ENCODE results near the gene OGFOD2.
A peak's percentile ranks its signal among the peaks of the same experiment; 100 is the strongest.

The OGFOD2 gene

DNA sequence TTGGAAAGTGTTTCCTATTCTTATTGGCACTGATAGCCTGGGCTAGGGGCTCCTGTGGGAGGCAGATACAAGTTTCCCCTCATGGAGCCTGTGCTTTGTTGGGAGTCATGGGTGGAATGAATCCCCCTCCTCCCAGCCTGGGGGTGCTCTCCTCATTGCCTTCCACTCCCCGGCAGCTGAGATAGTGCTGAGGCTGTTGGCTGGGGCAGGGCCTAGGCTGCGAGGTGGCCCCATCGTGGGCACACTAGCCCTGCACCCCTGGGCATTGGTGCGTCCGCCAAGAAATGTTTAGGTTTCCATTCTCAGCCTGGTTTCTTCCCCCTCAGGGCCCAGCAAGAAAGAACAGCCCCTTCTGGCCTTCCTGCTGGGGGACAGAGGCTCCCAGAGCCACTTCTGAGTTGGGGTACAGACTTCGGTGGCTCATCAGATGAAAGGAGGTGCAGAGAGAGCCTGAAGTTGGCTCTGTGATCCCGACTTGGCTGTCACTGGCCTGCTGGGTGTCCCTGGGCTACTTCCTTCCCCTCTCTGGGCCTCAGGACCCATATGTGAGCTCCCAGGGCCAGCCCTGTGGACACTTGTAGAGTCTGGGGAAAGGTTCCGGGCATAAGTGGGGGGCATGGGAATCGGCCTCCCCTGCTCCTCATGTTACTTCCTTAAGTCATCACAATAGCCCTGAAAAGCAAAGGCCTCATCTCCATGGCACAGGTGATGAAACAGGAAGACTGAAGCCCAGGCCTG is 2.8 kb downstream of the OGFOD2 start:
- DNase-seq (ENCODE audit: low spot score) = no peak

DNA sequence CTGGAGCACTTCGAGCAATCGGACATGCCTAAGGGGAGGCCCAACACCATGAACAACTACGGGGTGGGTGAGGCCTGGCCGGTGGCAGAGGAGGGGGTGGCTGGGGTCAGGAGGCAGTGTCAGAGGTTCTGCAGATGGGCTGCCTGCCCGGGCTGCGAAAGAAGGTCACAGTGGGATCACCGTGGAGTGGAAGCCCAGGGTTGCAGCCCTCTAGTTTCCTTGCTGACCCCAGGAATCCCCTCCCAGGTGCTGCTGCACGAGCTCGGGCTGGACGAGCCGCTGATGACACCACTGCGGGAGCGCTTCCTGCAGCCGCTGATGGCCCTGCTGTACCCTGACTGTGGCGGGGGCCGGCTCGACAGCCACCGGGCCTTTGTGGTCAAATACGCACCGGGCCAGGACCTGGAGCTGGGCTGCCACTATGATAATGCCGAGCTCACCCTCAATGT is 3.5 kb downstream of the OGFOD2 start:
- no peak for DNase-seq (ENCODE audit: low spot score)

DNA sequence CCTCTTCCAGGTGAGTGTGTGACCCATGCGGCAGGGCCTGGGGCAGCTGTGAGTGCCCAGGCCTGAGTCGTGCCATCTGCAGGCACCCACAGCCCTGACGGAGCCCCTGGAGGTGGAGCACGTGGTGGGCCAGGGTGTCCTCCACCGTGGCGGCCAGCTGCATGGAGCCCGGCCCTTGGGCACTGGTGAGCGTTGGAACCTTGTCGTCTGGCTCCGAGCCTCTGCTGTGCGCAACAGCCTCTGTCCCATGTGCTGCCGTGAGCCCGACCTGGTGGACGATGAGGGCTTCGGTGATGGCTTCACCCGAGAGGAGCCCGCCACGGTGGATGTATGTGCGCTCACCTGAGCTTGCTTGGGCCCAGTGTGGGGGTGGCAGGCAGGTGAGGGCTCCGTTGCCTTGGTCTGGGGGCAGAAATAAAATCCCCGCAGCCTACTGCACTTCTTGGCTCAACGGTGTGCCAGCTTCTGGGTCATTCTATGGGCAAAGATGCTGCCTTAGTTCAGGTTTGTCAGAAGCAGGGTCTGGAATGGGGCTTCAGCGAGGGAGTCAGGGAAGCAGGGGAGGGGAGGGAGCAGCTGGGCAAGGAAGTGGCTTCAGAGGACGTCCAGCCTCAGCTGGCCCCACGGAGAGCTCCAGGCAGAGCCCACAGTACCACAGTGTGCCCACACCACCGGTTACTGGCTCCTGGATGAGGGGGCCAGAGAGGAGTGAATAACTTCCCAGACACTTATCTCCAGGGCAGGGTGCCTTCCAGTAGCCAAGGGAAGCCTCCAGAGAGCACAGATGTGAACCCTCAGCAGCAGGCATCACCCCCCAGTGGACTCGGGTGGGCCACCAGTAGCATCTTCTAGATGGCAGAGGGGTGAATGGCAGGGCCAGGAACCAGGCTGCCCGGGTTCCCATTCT is 4.2 kb downstream of the OGFOD2 start:
- DNase-seq (ENCODE audit: low spot score) = no peak

DNA sequence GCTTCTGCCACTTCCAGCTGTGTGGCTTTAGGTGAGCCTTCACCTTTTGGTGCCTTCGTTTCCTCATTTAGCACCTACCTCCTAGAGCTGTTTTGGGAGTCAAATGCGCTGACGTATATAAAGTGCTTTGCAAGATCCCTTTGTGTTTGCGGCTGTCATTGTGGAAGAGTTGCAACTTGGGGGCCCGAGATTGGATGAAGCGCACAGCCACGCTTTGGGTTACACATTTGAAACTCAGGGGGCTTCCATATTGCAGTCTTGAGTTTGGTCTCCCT is 4.8 kb downstream of the OGFOD2 start:
- no peak for DNase-seq (ENCODE audit: low spot score)

DNA sequence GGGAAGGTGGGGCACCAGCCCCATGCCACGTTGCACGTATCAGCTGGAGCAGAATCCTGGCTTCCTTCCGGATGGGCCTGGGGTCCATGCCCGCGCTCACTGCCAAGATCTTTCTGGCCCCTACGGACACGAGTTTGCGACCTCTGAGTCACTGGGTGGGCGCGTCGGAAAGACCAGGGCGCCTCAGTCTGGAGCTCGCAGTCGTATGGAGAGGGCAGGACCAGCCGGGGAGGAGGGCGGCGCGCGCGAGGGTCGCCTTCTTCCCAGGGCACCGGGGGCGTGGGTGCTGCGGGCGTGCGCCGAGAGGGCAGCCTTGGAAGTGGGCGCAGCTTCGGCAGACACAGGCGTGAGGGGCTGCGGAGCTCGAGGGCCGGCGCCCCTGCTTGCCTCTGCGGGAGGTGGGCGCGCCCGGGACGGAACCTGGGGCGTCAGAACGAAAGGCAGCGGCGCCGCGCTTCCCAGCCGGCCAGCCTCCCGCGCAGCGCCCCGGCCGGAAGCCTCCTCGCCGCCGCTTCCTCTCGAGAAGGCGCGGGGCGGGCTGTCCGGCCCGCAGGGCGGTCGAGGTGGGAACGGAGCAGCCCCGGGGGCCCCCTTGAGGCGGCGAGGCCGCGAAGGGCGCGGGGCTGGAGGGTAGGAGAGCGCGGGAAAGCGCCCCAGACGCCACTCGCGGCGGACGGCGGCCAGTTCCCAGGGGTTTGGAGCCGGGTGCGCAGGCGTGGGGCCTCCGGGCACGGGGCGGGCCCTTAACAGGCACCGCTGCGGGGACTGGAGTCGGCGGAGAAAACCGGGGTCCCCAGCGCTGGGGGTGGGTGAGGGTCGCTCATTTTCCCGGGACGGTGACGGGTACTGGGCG is 5.4 kb downstream of the OGFOD2 start, which contains the start of gene ARL6IP4:
Gene ARL6IP4, plus strand, starts transcription at position 499 of the 853 bp plus-strand sequence. CDS start 459 bp downstream, outside the sequence.
- DNase-seq (ENCODE audit: low spot score) = peak; percentile 48

DNA sequence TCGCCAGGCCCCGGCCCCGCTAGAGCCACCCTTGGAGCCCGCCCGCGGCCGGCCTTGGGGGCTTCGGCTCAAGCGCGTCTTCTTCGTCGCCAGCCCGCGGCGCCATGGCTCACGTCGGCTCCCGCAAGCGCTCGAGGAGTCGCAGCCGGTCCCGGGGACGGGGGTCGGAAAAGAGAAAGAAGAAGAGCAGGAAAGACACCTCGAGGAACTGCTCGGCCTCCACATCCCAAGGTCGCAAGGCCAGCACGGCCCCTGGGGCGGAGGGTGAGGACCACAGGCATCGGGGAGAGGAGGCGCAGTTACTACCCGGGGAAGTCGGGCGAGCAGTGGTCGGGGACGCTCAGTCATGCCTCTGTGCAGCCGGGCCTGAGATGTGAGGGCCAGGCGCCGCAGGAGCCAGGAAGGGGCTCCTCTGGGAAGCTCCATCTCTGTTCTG is 6.0 kb downstream of the OGFOD2 start:
- DNase-seq (ENCODE audit: low spot score) = no peak

DNA sequence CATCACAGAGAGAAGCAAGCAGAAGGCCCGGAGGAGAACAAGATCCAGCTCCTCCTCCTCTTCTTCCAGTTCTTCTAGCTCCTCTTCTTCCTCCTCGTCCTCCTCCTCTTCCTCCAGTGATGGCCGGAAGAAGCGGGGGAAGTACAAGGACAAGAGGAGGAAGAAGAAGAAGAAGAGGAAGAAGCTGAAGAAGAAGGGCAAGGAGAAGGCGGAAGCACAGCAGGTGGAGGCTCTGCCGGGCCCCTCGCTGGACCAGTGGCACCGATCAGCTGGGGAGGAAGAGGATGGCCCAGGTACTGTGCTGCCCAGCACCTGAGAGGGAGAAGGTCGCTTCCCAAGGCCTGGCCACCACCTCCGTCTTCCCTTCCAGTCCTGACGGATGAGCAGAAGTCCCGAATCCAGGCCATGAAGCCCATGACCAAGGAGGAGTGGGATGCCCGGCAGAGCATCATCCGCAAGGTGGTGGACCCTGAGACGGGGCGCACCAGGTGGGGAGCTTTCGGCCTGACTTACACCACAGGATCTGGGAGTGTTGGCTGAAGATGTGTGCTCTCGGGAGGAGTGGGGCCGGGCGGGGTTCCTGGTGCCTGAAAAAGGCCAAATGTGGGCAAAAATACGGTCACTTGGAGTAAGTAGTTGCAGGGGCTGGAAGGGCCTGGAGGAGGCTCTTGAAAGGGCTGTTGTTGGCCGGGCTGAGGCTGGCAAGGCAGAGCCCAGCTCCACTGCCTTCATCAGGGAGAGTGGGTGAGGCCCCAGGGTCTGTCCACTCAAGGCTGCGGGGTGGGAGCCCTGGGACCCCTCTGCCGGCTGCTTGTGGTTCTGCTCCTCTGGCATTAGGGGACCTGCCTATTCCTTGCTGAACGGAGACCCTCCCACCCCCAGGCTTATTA is 6.8 kb downstream of the OGFOD2 start:
- no peak for DNase-seq (ENCODE audit: low spot score)

DNA sequence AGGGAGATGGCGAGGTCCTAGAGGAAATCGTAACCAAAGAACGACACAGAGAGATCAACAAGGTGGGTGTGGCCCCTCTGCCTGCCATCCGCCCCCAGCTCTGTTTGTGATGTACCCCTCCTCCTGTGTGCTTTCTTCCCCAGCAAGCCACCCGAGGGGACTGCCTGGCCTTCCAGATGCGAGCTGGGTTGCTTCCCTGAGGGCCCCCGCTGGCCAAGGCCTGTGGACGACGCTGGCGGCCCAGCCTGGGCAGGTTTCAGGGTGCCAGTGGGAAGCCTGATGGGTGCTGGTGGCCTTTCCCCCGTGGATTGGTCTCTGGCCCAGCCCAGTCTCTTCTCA is 7.4 kb downstream of the OGFOD2 start:
- no peak for DNase-seq (ENCODE audit: low spot score)

DNA sequence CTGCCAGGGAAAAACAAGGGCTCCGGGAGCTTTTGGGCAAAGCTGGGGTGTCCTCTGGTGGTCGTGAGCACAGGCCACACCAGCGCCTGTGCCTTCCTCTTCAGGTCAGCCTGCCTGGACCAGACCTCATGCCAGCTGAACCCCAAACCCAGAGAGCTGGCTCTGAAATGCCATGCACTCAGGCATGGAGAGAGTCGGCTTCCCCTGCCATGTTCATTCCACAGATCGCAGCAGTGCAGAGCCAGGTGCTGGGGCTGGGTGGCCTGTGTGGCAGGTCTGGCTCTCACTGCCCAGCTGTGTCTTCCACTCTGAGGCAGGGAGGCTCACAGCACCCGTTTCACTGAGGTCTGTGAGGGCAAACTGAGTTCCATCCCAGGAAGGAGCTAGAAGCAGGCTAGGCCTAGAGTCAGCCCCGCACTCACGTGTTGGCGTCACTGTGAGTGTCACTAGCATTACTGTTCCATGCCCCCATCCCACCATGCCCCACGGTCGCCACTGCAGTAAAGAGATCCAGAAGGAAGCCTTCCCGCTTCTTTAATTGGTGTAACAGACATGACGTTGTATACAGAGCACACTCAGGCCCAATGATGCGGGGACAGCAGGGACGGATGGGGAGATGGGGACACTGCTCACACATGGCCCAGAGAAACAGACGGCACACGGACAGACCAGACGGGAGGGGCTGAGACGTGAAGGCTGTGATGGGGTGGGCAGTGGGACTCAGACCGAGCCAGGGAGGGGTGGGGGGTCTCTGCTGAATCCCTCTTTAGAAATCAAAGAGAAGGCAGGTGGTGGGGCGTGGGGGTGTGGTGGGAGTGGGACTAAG is 8.1 kb downstream of the OGFOD2 start:
- no peak for DNase-seq (ENCODE audit: low spot score)

DNA sequence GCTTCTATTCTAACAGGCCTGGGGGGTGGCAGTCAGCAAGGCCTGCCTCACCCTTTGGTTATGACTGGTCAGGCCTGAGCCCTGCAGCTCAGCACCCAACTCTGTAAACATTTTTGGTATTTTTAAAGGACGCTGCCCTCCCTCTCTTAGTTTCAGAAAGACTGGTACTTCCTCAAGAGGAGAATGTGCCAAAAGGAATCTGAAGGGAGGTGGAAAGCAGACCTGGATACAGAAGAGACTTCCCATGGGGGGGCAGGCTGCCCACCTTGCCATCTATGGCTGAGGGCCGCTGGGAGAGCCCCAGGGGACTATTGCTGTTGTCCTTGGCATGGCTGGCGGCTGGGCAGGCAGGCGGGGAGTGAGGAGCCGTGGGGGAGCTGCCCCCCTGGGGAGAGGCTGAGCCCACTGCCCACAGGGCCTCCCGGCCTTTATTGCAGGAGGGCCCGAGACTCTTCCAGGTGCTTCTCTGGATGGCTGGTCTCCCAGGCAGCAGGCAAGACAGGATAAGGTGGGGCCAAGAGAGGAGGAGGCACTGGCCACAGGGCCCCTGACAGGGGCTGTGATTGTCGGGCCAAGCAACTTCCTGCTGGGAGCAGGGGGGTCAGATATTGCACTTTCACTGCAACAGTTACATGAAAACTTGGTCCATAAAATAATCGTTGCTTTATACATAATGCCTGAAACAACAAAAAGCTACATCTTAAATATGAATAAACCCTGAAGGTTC is 8.9 kb downstream of the OGFOD2 start:
- no peak for DNase-seq (ENCODE audit: low spot score)

DNA sequence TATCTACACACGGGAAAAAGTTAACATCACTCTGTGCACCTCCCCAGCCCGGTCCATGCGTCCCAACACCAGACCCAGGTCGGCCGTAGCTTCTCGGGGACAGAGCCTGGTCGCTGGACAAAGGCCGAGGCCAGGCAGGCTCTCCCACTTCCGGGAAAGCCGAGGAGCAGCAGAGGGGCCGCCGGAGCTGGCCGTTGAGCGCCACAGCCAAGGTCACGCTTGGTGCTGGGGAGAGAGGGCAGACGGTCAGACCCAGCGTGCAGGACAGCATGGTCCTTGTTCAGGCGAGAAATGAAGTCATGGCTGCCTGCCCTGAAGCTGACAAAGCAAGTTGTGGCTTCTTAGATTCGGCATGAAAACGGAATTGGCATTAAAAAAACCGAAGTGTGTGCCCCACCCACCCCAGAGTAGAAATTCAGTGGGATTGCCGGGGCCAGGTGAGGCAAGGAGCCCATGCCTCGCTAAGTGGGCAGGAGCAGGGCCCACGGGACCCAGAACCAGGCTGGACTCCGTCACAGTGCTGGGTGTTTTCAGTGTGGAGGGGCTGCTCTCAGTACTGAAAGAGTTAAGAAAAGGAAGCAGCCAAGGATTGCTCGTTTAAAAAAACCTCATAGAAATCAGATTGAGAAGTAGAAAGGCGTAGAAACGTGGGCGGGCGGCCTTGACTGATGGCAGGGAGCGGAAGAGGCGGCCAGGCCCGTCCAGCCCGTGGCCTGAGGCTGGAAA is 9.7 kb downstream of the OGFOD2 start:
- DNase-seq (ENCODE audit: low spot score) = no peak

DNA sequence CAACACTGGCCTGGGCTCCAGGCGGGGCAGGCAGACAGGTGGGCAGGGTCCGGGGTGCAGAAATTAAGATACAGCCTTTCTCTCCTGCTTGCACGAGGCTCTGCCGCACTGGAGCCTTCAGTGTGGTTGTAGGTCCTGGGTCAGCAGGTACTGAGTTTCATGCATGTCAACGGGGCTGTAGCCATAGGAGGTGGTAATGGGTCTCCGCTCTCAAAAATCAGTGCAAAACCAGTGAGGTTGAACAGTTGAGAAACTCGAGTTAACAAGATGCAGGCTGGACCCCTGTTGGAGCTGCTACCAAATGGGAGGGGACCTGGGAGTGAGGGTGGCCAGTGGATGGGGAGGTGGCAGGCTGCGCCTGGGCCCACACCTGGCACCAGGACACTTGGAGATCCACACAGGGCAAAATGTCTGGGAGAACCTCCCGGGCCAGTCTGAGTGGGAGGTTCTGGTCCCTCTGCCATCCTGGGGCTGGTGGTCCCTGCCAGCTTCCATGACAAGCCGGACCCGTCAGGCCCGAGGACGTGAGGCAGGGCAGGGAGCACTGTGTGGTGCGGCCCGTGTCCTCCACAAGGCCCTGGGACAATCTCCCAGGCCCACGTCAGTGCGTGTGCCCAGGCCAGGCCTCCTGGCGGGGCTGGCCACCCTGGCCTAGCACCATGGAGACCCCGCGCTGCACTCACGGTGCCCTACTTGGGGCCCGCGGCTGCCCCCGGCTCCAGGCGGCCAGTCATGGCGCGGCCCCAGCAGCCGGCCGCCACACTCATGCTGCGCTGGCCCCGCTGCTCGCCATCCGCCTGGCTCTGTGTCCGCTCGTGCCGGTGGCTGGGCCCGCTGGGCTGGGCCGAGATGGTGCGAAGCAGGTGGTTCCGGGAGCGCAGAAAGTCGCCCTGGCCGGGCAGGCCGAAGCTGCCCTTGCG is 10.6 kb downstream of the OGFOD2 start:
- DNase-seq (ENCODE audit: low spot score) = no peak

DNA sequence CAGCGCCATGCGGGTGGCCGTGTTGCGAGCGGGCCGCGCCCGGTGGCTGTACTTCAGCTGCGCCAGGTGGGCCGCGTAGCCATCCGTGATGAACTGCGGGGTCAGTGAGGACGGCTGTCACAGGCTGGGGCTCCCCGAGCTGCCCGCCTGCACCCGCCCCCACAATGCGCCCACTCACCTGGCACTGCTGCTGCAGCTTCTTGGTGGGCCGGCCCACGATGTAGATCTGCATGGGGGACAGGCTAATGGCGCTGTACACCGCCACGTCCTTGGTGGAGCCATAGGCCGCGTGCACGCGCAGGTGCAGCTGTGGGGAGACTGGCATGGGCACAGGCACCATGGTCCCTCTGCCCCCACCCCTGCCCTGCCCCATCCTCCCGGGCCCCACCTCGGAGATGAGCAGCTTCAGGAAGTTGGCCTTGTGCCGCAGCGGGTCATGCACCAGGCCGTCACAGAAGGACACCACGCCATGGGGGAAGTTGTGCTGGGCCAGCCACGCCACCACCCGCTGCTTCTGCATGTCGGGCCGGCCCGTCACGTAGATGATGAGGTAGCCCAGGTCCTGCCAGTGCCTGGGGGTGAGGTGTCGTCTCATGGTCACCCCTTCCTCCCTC is 11.3 kb downstream of the OGFOD2 start:
- DNase-seq (ENCODE audit: low spot score) = no peak

DNA sequence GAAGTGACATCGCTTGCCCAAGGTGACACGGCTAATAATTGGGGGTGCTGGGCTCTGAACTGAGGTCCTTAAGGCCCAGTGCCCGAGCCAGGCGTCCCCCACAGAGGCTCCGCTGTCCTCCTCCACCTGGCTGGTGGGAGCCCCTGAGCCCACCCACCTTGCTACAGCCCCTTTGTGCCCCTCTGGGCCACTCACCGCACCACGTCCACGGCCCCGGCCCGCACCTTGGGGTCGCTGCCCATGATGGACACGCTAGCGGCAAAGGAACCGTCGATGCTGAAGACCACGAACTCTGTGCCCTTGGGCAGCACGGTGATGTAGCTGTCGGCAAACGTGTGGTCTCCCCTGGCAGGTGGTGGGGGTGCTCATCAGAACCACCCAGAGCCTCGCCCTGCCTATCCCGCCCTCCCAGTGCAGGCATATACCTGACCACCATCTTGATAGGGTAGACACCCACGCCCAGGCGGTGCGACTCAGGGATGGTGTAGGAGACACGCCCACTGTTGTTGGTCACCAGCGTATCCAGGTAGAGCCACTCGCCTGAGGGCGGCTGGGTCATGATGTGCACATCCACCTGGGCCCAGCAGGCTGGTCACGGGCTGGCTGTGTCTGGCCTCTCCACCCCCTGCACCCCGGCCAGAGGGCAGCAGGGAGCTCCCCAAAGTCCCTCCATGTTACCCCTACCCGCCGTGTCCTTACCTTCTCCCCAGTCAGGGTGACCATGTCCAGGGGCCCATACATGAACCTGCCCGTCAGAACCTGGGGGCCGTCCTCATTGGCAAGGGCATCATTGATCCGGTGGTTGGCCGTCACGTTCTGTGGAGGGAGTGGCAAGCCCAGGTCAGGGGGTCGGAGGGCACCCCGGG is 12.3 kb downstream of the OGFOD2 start:
- DNase-seq (ENCODE audit: low spot score) = no peak

DNA sequence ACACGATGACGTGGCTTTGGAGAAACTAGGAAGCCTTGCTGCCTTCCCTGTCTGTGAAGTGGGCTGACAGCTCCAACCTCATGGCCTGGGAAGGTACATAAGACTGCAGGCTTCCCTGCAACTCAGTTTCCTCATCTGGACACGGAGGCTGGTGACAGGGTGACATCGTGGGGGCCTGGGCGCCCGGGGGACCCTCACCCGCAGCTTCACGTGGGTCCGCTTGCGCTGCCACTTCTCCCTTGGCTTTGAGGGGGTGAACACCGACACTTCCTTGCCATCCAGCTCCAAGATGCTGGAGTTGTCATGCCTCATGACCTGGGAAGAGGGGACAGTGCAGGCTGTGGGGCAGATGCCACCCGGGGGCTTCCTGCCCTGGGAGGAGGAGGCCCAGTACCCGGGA is 13.0 kb downstream of the OGFOD2 start:
- no peak for DNase-seq (ENCODE audit: low spot score)

DNA sequence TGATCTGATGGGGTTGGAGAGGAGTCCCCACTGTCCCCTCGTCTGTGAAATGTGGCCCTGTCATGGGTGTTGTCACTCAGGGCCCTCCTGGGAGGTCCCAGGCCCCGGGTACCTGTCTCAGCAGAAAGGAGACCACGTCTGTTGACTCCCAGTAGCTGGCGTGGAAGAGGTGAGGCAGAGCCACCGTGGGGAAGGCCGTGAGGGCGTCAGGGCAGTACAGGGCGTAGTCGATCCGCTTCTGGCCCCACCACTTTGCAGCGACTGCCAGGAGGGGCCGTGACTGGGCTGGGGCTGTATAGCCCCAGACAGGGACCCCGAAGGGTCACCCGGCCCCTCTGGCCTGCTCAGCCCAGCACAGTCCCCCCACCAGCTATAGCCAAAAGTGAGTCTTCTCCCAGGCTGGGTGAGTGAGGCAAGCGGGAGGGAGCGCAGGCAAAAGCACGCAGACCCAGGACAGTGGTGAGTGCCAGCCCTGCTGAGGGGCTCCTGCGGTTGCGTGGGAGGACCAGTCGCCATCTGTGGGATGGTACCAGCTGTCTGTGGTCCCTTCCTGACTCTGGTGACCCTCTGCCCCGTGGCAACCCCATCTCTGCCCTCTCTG is 13.7 kb downstream of the OGFOD2 start:
- DNase-seq (ENCODE audit: low spot score) = no peak

Measured in CD4-positive, alpha-beta T cell treated with Interleukin-6 at 100 ng/mL for 8 hours (primary cell).